ENCODE data around the gene CGNL1.

The CGNL1 gene

GRCh38 chr15:57542505-57542817 lies 166.2 kb downstream of the CGNL1 start:
- Histone ChIP-seq H3K4me3 (replicated peaks; ENCODE audit: insufficient read depth, low read length) (no peak overlapping the region), H3K27me3 (ENCODE audit: insufficient read depth, poor library complexity, severe bottlenecking) (no peaks in the 10 kb centered on the region), H3K27ac (replicated peaks) (no peak overlapping the region)
- no peak for DNase-seq (ENCODE audit: low read depth in 1 of 2, low spot score in 1 of 2)
- TF ChIP-seq GABPA (IDR thresholded peaks at IDR 0.05; ENCODE audit: low read depth) (no peak), REST (IDR thresholded peaks at IDR 0.05; ENCODE audit: insufficient replicate concordance, low read depth) (no peak), POLR2AphosphoS5 (IDR thresholded peaks at IDR 0.05; ENCODE audit: low read depth) (no peak), SPI1 (IDR thresholded peaks at IDR 0.05; ENCODE audit: borderline replicate concordance, low read depth) (no peak), CTCF (IDR thresholded peaks at IDR 0.05; ENCODE audit: insufficient read depth, low read length) (no peak)

- DNase-seq (ENCODE audit: low read depth in 1 of 2, low spot score in 1 of 2): no peak
- no peaks in the 10 kb centered on the region for H3K27me3 ChIP-seq (ENCODE audit: insufficient read depth, poor library complexity, severe bottlenecking)
- H3K27ac ChIP-seq (replicated peaks): no peak overlapping the region
- H3K4me3 ChIP-seq (replicated peaks; ENCODE audit: insufficient read depth, low read length): no peak overlapping the region
- no peak for TF ChIP-seq SPI1 (IDR thresholded peaks at IDR 0.05; ENCODE audit: borderline replicate concordance, low read depth)
- TF ChIP-seq GABPA (IDR thresholded peaks at IDR 0.05; ENCODE audit: low read depth): no peak
- no peak for TF ChIP-seq CTCF (IDR thresholded peaks at IDR 0.05; ENCODE audit: insufficient read depth, low read length)
Measured at GRCh38 chr15:57544848-57545480, 168.7 kb downstream of the CGNL1 start.

- H3K27ac ChIP-seq (replicated peaks): no peak overlapping the region
- H3K4me3 ChIP-seq (replicated peaks; ENCODE audit: insufficient read depth, low read length): no peak overlapping the region
- no peak for DNase-seq (ENCODE audit: low read depth in 1 of 2, low spot score in 1 of 2)
- no peaks in the 10 kb centered on the region for H3K27me3 ChIP-seq (ENCODE audit: insufficient read depth, poor library complexity, severe bottlenecking)
- TF ChIP-seq REST (IDR thresholded peaks at IDR 0.05; ENCODE audit: insufficient replicate concordance, low read depth): no peak
- TF ChIP-seq CTCF (IDR thresholded peaks at IDR 0.05; ENCODE audit: insufficient read depth, low read length): no peak
Measured at GRCh38 chr15:57545995-57546394, 169.7 kb downstream of the CGNL1 start.

GRCh38 chr15:57547243-57547755 lies 171.0 kb downstream of the CGNL1 start:
- no peak for DNase-seq (ENCODE audit: low read depth in 1 of 2, low spot score in 1 of 2)
- H3K27ac ChIP-seq (replicated peaks): no peak overlapping the region
- H3K4me3 ChIP-seq (replicated peaks; ENCODE audit: insufficient read depth, low read length): no peak overlapping the region
- H3K27me3 ChIP-seq (ENCODE audit: insufficient read depth, poor library complexity, severe bottlenecking): no peaks in the 10 kb centered on the region
- no peak for TF ChIP-seq POLR2AphosphoS5 (IDR thresholded peaks at IDR 0.05; ENCODE audit: low read depth)
- no peak for TF ChIP-seq REST (IDR thresholded peaks at IDR 0.05; ENCODE audit: insufficient replicate concordance, low read depth)
- TF ChIP-seq CTCF (IDR thresholded peaks at IDR 0.05; ENCODE audit: insufficient read depth, low read length): no peak
- TF ChIP-seq SPI1 (IDR thresholded peaks at IDR 0.05; ENCODE audit: borderline replicate concordance, low read depth): no peak
- TF ChIP-seq GABPA (IDR thresholded peaks at IDR 0.05; ENCODE audit: low read depth): no peak

Measured in HL-60 (cell line).